Cortex of kidney (tissue), 1 donor: ENCODE results near the gene AKNA.

Source experiments
- DNase-seq: peaks from one replicate; lab custom pipeline; 2025; lab: John Stamatoyannopoulos, UW

AKNA gene

DNA sequence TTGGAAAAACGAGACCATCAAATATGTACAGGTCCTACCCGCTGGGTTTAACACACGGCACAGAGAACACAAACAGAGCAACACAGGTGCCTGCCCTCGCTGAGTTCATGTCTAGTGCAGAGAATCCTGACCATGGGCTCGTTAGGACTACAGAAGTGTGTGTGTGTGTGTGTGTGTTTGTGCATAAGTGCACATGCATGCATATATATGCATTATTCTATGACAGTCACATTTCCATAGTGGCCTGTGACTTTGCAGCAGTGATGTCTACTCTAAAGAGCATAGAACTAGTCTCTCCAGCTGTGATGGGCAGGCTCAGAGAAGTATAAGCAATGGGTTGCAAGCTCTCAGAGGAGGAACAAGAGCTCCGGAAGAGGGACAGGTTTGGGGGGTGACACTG, 30.4 kb downstream of the AKNA start:
- DNase-seq, result no peak

DNA sequence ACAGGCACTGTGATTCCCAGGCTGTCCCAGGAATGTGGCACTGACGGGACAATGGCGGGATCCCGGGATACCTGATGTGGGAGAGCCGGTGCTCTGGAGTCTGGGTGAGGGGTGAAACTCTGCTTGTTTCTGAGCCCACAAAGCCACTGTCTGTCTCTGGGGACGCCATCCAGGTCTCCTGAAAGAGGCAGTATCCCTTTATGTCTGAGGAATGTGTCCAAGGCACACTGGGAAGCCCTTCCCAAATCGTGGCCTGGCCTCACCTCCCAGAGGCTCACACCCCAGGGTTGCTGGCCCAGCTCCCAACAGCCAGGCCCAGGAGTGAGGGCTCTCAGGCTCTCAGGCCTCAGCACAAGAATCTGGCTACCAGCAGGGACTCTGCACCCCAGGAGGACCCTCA, 31.0 kb downstream of the AKNA start:
- no peak for DNase-seq

DNA sequence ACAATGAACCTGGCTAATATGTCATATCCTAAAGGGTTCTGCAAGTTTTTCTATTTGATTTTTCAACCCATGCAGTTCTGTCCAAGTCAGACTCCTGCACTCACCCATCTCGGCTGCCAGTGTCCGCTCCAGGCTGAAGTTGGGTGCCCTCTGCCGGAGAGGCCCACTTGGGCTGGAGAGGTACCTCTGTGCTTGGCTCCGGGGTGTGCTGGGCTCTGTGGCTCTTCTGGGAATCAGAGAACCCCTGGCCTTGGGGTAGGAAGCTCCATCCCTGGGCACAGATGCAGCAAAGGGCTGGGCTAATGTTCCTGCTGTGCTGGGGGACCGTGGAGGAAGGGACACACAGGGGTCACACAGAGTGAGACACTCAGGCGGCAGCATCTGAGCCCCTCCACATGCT, 32.0 kb downstream of the AKNA start:
- no peak for DNase-seq

DNA sequence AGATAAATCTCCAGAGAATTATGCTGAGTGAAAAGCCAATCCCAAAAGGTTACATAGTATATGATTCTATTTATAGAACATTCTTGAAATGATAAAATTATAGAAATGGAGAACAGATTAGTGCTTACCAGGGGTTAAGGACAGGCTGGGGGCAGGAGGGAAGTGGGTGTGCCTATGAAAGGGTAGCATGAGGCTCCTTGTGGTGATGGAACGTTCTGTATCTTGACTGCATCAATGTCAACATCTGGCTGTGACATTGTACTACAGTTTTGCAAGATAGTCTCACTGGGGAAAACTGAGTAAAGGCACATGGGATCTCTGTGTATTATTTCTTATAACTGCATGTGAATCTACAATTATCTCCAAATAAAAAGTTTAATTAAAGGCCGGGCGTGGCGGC, 35.9 kb downstream of the AKNA start:
- DNase-seq, result no peak

- no peak for DNase-seq
Observed at GRCh38 chr9:114350636-114351401, 37.0 kb downstream of the AKNA start.

DNA sequence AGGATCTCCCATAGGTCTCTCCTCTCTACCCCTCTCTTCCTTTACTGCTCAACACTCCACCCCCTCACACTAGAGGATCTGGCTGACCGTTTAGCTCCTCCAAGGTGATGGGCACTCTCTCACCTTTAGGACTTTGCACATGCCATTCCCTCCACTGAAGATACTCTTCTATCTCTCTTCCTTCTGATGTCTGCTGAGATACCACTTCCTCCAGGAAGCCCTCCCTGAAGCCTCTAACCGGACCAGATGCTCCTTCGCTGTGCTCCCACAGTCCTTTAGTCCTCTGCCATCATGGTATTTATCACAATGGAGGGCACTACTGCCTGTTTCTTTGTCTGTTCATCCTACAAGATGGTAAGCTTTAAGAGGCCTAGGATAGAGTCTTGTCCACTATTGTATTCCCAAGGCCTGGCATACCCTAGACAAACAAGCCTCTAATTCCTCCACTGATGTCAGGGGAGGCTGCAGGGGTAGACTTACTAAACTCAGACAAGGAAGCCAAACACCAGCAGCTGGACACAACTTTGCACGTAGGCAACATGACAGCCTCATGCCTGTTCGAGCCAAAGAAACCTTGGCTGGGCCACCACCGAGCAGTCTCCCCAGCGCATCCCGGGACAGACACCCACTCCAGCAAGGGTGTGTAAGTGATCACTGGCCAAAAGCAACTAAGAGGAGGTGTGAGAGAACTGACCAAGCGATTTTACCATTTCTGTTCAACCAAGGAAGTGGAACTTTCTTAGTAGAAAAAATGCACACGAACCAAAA, 37.9 kb downstream of the AKNA start:
- no peak for DNase-seq

DNA sequence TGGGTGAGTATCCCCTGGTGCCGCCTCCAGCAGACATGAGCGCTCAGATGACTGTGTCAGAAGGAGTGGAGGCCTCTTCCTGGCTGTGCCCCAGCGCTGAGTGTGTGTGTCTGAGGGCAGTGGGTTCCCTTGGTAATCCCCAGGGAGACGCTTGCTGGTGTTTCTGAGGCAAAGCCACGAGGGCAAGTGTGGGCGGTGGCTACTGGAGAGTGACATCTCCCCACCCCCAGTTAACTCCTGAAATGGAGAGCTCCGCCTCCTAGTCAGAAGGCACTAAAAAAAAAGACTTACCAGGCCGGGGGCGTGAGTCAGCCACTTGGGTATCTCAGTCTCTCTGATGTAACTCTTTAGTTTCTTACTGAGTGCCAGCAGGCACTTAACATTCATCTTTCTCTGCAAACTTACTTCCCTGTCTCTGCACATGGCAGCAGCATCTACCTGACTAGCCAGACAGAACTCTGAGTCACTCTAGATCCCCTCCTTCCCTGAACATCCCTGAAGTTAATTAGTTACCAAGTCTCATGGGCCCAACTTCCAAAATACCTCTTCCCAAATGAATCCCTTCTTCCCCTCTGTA, 38.8 kb downstream of the AKNA start:
- DNase-seq, result no peak

DNA sequence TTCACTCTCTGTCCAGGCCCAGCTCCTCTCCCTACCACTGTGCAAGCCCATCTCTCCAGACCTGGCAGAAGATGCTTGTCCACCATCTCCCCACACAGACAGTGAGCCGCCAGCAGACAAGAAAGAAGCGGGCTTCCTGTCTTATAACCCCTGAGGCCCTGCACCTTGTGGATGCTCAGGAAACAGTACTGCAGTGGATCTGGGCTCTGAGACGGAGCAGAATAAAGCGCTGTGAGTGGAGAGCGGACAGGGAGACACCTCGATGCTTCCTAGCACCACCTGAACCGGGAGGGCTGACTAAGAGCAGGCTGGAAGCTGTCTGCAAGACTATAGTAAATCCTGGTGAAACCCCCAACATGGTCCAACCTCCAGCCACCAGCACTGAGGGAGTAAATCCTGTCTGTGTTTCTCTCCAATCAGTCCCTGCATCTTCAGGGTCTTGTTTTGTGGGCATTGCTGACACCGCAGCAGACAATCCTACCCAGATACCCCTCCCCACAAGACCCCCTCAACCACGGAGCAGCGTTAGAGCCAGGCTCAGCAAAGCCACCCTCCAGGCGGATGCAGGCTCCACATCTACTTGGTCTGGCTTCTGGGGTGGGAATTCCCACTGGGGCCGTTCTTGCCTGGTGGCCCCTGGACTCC, 39.4 kb downstream of the AKNA start:
- no peak for DNase-seq

DNA sequence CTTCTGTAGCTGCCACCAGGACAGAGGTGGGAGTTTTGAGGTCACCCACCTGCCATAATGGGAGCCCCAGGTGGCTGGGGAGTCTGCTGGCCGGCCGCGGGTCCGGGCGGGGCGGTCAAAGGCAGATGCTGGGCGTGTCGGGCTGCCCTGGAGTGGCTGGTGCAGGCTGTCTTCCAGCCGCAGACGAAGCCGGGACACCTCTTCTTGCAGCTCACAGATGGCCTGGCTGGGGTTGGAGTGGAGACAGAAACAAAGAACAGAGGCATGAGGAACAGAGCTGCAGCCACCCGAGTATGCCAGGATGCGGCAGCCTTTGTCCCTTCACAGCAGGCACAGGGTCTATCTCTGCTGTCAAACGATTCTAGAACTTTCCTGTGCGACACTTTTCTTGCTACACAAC, 40.1 kb downstream of the AKNA start:
- DNase-seq, result no peak

DNA sequence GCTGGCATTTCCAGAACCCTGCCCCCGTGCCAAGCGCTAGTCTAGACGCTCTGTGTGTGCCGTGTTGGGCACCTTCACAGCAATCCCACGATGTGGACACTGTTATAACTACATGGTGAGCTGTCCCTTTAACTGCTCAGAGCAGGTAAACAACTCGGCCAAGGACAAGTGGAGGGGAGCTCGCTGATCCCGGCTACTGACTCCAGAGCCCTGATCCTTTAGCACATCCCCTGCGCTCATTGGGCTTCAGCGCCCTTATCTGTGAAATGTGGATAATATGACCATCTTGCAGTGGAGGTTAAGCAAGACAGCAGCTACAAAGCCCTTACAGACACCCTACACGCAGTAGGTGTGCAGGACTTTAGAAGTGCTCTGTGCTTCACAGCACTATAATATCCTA, 41.6 kb downstream of the AKNA start:
- no peak for DNase-seq

- DNase-seq, result no peak
Observed at GRCh38 chr9:114345493-114346065, 42.2 kb downstream of the AKNA start.

DNA sequence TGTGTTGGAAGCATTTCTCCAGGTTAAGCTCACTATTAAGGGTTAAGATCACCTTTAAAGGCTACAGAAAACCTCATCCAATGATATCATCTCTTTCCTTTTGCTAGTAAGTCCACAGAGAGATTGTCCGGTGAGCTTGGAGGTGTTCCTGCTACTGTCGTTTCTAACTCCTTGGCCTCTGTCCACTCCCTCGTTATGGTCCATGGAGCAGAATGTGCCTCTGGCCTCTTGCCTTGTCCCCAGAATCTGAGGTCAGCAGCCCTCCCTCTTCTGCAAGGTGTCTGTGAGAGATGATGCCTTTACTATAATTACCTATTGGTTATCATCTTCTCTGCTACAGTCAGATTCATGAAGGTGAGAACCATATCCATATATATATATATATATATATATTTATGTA, 43.1 kb downstream of the AKNA start:
- DNase-seq, result no peak

- no peak for DNase-seq
Observed at GRCh38 chr9:114344188-114344566, 43.6 kb downstream of the AKNA start.

DNA sequence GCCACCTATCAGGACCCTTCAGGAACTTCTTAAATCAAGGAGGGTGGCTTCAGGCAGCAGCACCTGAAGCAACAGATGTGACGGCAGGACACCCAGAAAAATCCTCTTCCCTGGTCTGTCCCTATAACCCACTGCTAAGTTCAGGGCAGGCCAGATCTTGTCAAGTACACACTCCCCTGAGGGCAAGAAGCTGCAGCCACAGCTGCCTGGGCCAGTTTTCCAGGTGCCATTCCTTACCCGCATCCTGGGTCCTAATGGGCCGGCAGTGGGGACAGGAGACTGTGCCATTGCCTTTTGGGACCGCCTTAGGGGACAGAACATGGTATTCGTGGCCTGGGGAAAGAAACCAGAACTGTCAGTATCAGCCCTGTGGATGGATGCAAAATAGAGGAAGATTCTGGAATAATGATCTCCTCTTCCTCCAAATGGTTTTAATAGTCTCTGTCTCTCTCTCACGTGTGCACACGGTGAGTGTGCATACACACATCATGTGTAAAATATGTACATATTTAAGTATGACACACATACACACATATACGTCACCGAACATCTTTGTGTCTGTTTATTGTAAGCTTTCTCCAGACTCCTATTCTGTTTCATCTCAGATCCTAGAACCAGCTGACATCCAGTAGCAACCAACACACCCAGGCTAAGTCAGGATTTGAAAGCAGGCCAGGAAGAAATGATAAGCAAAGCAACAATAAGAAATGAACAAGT, 44.2 kb downstream of the AKNA start:
- no peak for DNase-seq

DNA sequence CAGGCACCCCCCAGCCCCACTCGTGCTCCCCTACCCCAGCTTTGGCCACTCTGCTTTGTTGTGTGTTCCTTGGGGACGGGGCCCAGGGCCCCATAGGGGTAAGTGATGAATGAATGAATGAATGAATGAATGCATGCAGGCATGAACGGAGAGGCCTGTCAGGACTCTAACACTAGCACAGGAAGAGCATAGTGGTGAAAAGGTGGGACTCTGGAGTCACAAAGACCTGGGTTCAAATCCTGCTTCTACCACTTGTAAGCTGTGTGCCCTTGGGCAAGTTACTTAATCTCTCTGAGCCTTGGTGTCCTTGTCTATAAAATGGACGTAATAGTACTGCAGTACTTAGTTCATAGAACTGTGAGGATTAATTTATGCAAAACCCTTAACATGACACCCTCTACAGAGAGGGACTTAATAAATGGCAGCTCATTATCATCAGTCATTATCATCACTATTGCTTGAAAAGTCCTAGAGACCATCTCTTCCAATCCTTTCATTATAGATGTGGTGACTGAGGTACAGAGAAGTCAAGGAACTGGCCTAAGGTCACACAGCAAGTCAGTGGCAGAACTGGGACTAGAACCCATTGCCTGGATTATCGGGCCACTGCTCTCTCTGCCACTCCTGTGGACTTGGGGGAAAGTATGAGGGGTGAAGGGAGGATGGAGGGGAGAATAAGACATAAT, 44.9 kb downstream of the AKNA start:
- DNase-seq, result no peak

GRCh38 chr9:114341991-114342390, 45.8 kb downstream of the AKNA start:
- no peak for DNase-seq

GRCh38 chr9:114341152-114341830, 46.5 kb downstream of the AKNA start:
- DNase-seq, result no peak

- no peak for DNase-seq
Observed at GRCh38 chr9:114339130-114339908, 48.5 kb downstream of the AKNA start.

DNA sequence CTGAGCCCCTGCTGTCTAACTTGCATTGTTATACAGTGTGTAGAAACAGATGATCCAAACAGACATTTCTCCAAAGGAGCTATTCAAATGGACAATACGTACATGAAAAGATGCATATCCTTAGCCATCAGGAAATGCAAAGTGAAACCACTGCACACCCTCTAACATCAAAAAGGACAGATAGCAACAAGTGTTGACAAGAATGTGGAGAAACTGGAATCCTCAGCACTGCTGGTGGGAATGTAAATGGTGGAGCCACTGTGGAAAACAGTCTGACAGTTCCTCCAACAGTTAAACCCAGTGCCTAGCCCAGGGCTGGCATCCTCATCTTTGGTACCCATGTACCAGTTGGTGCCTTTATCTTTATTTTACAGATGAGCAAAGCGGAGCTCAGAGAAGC, 49.6 kb downstream of the AKNA start:
- no peak for DNase-seq
